ENCODE results near the gene ZNF430. TPM values are rescaled to one million over a fixed set of nuclear protein-coding genes. Genes with fewer than 3 reads are reported as not detected.
"Not testable (repeated sequence)": the region's sequence is repeated elsewhere in the genome, so short reads cannot be mapped to it uniquely, and the experiment has no call there.

The ZNF430 gene
- total and polyA plus RNA-seq, 10 of the 15 experiments (the other 5 are each of a cell fraction or from before 2014, with no cell fraction given): 4.6 to 19.0 (median 12.1) TPM

DNA sequence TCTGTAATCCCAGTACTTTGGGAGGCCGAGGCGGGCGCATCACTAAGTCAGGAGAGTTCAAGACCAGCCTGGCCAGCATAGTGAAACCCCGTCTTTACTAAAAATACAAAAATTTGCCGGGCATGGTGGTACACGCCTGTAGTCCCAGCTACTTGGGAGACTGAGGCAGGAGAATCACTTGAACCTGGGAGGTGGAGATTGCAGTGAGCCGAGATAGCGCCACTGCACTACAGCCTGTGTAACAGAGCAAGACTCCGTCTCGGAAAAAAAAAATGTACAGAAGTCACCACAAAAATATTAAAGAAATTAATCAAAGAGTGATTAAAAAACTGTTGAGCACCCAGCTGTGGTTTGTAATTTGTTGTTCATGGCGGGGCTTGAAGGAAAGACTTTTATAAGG lies 781 bp downstream of the ZNF430 start:
- peak overlapping the region; percentile 85 for H3K9ac ChIP-seq (ENCODE audit: control insufficient read depth, insufficient read depth, low read length)
- H4K20me1 ChIP-seq (ENCODE audit: control insufficient read depth, insufficient read depth); H3K9me3 ChIP-seq (replicated peaks; ENCODE audit: control insufficient read depth, insufficient read depth, low read length); BruUV-seq (replicated peaks); CTCF ChIA-PET; FAIRE-seq; H2AFZ ChIP-seq (ENCODE audit: control insufficient read depth, low read depth, low read length); DNase-seq (ENCODE audit: low read depth, low spot score); H3K36me3 ChIP-seq (ENCODE audit: control insufficient read depth in 2 of 2, insufficient read depth in 2 of 2, low read length in 1 of 2); H3K4me1 ChIP-seq (ENCODE audit: control insufficient read depth, insufficient read depth, low read length); H3K27me3 ChIP-seq (replicated peaks in 1 of 2; ENCODE audit: control insufficient read depth in 2 of 2, insufficient read depth in 2 of 2, low read length in 1 of 2): not testable (repeated sequence)
- peak overlapping the region; percentile 36 for H3K4me2 ChIP-seq (ENCODE audit: control insufficient read depth, insufficient read depth)
- intact Hi-C loops (cut with micrococcal nuclease; ENCODE audit: unreplicated experiment): loop anchor here (5.0 kb wide), 3 partner anchors 61 to 306 kb away; partner anchors contain the start of genes ZNF431, ZNF708 and ZNF714
- 1% methylated on average over 11 of the region's 11 CpGs for WGBS (ENCODE audit: insufficient coverage, insufficient replicate concordance, low lambda C conversion rate, missing lambda C conversion rate)
- in situ Hi-C loops (cut with MboI): loop anchor here (10.0 kb wide), 2 partner anchors 304 to 1356 kb away; partner anchors contain the start of genes ATP13A1, ZNF101 and ZNF708
- peak overlapping the region; percentile 78 for H3K4me3 ChIP-seq
- peaks cover 36% of the 10 kb centered on the region for H3K79me2 ChIP-seq (ENCODE audit: control insufficient read depth, insufficient read depth, low read length)
- TF ChIP-seq TCF7 (IDR thresholded peaks at IDR 0.05; ENCODE audit: borderline replicate concordance): peak; percentile 25; the same call in 1 of the 2 replicates
- peak; percentile 21 for ATAC-seq
- RAD21 ChIA-PET (ENCODE audit: unreplicated experiment): interaction anchor here (1.3 to 2.8 kb wide), 3 partner anchors 17 to 121 kb away, joined by 6 to 11 read pairs (median 8); partner anchors contain the start of genes ZNF431 and ZNF85
- peak overlapping the region; percentile 89 for H3K27ac ChIP-seq (ENCODE audit: control insufficient read depth, insufficient read depth)
- SMC1A ChIA-PET (ENCODE audit: uncharacterized antibody, unreplicated experiment): interaction anchor here (0.8 to 1.8 kb wide), 4 partner anchors 20 to 308 kb away, joined by 3 to 4 read pairs (median 3); partner anchors contain the start of gene ZNF708
- POLR2A ChIA-PET: interaction anchor here (0.6 to 1.4 kb wide), 4 partner anchors 21 to 245 kb away, joined by 3 read pairs; partner anchors contain the start of genes ZNF66 and ZNF714

DNA sequence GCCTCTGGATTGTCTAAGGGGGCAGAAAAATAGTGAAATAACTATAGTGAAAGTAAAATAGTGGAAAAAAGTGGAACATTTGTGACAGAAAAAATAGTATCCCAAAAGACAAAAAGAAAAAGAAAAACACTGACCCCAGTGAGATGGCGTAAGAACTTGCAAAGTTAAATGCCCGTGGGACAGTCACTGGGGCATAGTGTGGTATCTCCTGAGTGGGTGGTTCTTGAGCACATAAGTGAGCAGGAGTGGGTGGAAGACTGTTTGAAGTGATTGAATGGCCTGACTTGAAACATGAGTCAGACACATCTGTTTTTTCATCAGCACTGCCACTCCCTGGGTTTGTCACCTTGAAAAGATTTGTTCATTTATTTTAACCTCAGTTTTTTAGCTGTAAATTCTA lies 2.5 kb downstream of the ZNF430 start:
- intact Hi-C loops (cut with micrococcal nuclease; ENCODE audit: unreplicated experiment) (loop anchor here (5.0 kb wide), 3 partner anchors 59 to 304 kb away; partner anchors contain the start of genes ZNF431, ZNF708 and ZNF714), in situ Hi-C loops (cut with MboI) (loop anchor here (10.0 kb wide), 2 partner anchors 302 to 1358 kb away; partner anchors contain the start of genes ATP13A1, ZNF101 and ZNF708)
- Histone ChIP-seq H3K79me2 (ENCODE audit: control insufficient read depth, insufficient read depth, low read length) (peaks cover 45% of the 10 kb centered on the region), H3K4me1 (ENCODE audit: control insufficient read depth, insufficient read depth, low read length) (peaks cover 3% of the 10 kb centered on the region), H3K36me3 (ENCODE audit: control insufficient read depth in 2 of 2, insufficient read depth in 2 of 2, low read length in 1 of 2) (peaks cover 0 to 14% of the 10 kb centered on the region in 2 experiments; a peak in 3 of 4 replicates), H2AFZ (ENCODE audit: control insufficient read depth, low read depth, low read length) (no peak overlapping the region), H3K4me2 (ENCODE audit: control insufficient read depth, insufficient read depth) (peak overlapping the region; percentile 19), H3K27me3 (replicated peaks in 1 of 2; ENCODE audit: control insufficient read depth in 2 of 2, insufficient read depth in 2 of 2, low read length in 1 of 2) (no peaks in the 10 kb centered on the region), H3K27ac (ENCODE audit: control insufficient read depth, insufficient read depth) (peak overlapping the region; percentile 15; the same call in 1 of the 2 replicates), H3K4me3 (peak overlapping the region; percentile 78), H4K20me1 (ENCODE audit: control insufficient read depth, insufficient read depth) (no peaks in the 10 kb centered on the region), H3K9ac (ENCODE audit: control insufficient read depth, insufficient read depth, low read length) (no peak overlapping the region), H3K9me3 (replicated peaks; ENCODE audit: control insufficient read depth, insufficient read depth, low read length) (peaks cover 3% of the 10 kb centered on the region; the same call in 2 of the 3 replicates)
- FAIRE-seq (peak; percentile 81), ATAC-seq (peak; percentile 32), DNase-seq (ENCODE audit: low read depth, low spot score) (no peak)
- BruUV-seq (replicated peaks): no TSS peak
- CTCF ChIA-PET: no interaction called here
- RAD21 ChIA-PET (ENCODE audit: unreplicated experiment): no interaction called here
- SMC1A ChIA-PET (ENCODE audit: uncharacterized antibody, unreplicated experiment): interaction anchor here (0.8 kb wide), 1 partner anchor 119 kb away, joined by 3 read pairs; the partner anchor contains the start of gene ZNF431
- POLR2A ChIA-PET: interaction anchor here (1.4 kb wide), 1 partner anchor 15 kb away, joined by 3 read pairs; no protein-coding TSS in a partner anchor
- 0% methylated on average over 2 of the region's 2 CpGs for WGBS (ENCODE audit: insufficient coverage, insufficient replicate concordance, low lambda C conversion rate, missing lambda C conversion rate)
- TF ChIP-seq CBX5 (IDR thresholded peaks at IDR 0.05; ENCODE audit: low read depth) (no peak), E2F4 (IDR thresholded peaks at IDR 0.05; ENCODE audit: low read depth, low read length) (no peak), ATF7 (IDR thresholded peaks at IDR 0.05; ENCODE audit: low read depth) (peak; percentile 75), RAD21 (IDR thresholded peaks at IDR 0.05; ENCODE audit: insufficient read depth, low read depth, low read length) (no peak), IRF4 (IDR thresholded peaks at IDR 0.05; ENCODE audit: low read depth, low read length) (no peak), RUNX3 (IDR thresholded peaks at IDR 0.05; ENCODE audit: low read length) (peak; percentile 70), POLR2AphosphoS2 (IDR thresholded peaks at IDR 0.05; ENCODE audit: low read depth, low read length) (no peak), JUNB (IDR thresholded peaks at IDR 0.05) (peak; percentile 53; the same call in 1 of the 2 replicates), ZNF384 (IDR thresholded peaks at IDR 0.05; ENCODE audit: borderline replicate concordance, low read depth, low read length) (0 out of 2 replicates have a peak, but pooled peaks have one; percentile 25), NBN (IDR thresholded peaks at IDR 0.05) (no peak; the same call in 1 of the 2 replicates), EED (IDR thresholded peaks at IDR 0.05; ENCODE audit: low read depth) (no peak), REST (IDR thresholded peaks at IDR 0.05; ENCODE audit: low read depth, low read length) (no peak)
